CD14-positive monocyte (primary cell): ENCODE data around the gene TAS1R3. TPM values are rescaled to one million over a fixed set of nuclear protein-coding genes. Genes with fewer than 3 reads are reported as not detected.

Experiments used
- DNase-seq, 3 donors: peaks; one replicate each; pipeline ENCODE4 v3.0.0-alpha.2; 2011 to 2022
- H2AFZ ChIP-seq: 2 replicates; pipeline ENCODE4 v1.6.0; 2012; ENCODE audit warnings: mild to moderate bottlenecking, low read depth, low read length, inconsistent platforms; ENCODE audit not compliant: insufficient read depth, poor library complexity, severe bottlenecking
- H3K27ac ChIP-seq, 2 donors: 1 replicate in 1 of 2; 2 replicates in 1 of 2; pipeline ENCODE4 v1.5.1; 2012 to 2013; ENCODE audit warnings: low read length in 2 of 2, control low read depth in 1 of 2, inconsistent platforms in 1 of 2, low read depth in 1 of 2, mild to moderate bottlenecking in 1 of 2
- H3K27me3 ChIP-seq, 2 donors: one replicate each; pipeline versions ENCODE4 v1.6.0 to v1.6.1; 2011 to 2013; ENCODE audit warnings: low read length in 2 of 2; ENCODE audit not compliant: control insufficient read depth in 2 of 2, insufficient read depth in 2 of 2
- H3K36me3 ChIP-seq, 2 donors: replicated peaks in 1 of 2; 1 replicate in 1 of 2; 2 replicates in 1 of 2; pipeline versions ENCODE4 v1.5.1 to v1.6.1; 2012 to 2013; ENCODE audit warnings: low read length in 2 of 2, control low read depth in 1 of 2, inconsistent platforms in 1 of 2, mild to moderate bottlenecking in 1 of 2; ENCODE audit not compliant: insufficient read depth in 2 of 2, control insufficient read depth in 1 of 2
- H3K4me1 ChIP-seq, 2 donors: 1 replicate in 1 of 2; 2 replicates in 1 of 2; pipeline versions ENCODE4 v1.5.1 to v1.6.1; 2012 to 2013; ENCODE audit warnings: low read length in 2 of 2, control low read depth in 1 of 2, inconsistent platforms in 1 of 2, mild to moderate bottlenecking in 1 of 2, moderate library complexity in 1 of 2; ENCODE audit not compliant: insufficient read depth in 2 of 2, control insufficient read depth in 1 of 2
- H3K4me2 ChIP-seq: replicated peaks from 2 replicates; pipeline ENCODE3; 2012; ENCODE audit warnings: low read length, moderate library complexity, mild to moderate bottlenecking; ENCODE audit not compliant: poor library complexity, severe bottlenecking; ENCODE audit errors: extremely low read depth
- H3K4me3 ChIP-seq, 3 experiments: fragments of 200-600 bp in 1 of 3; sonication (generic) in 1 of 3; replicated peaks in 1 of 3; 1 replicate in 2 of 3; 2 replicates in 1 of 3; pipeline ENCODE4 v1.5.1; 2011 to 2013; ENCODE audit warnings: low read length in 3 of 3, mild to moderate bottlenecking in 3 of 3, control low read depth in 2 of 3, low read depth in 2 of 3, inconsistent platforms in 1 of 3, moderate library complexity in 1 of 3
- H3K79me2 ChIP-seq: 2 replicates; pipeline ENCODE4 v1.6.0; 2012; ENCODE audit warnings: mild to moderate bottlenecking, control low read depth, inconsistent platforms, low read length, moderate library complexity; ENCODE audit not compliant: insufficient read depth
- H3K9ac ChIP-seq: 2 replicates; pipeline ENCODE4 v1.6.0; 2017; ENCODE audit warnings: low read length, mild to moderate bottlenecking; ENCODE audit not compliant: insufficient read depth, poor library complexity, severe bottlenecking
- H3K9me3 ChIP-seq, 2 donors: replicated peaks in 1 of 2; 1 replicate in 1 of 2; 2 replicates in 1 of 2; pipeline versions ENCODE4 v1.5.1 to v1.6.1; 2012 to 2013; ENCODE audit warnings: low read length in 2 of 2, control low read depth in 1 of 2; ENCODE audit not compliant: control insufficient read depth in 1 of 2, insufficient read depth in 1 of 2
- H4K20me1 ChIP-seq: 2 replicates; pipeline ENCODE4 v1.6.0; 2012; ENCODE audit warnings: mild to moderate bottlenecking, low read length, control low read depth, moderate library complexity; ENCODE audit not compliant: insufficient read depth
- H3K27ac Mint-ChIP-seq, 7 donors: one replicate each; pipeline ENCODE4 v1.8.0; 2020; ENCODE audit warnings: mild to moderate bottlenecking in 7 of 7, mixed read lengths in 7 of 7, moderate library complexity in 6 of 7, inconsistent platforms in 2 of 7
- H3K27me3 Mint-ChIP-seq, 3 donors: one replicate each; pipeline ENCODE4 v1.8.0; 2021 to 2022; ENCODE audit warnings: low read depth in 3 of 3, mild to moderate bottlenecking in 3 of 3, mixed read lengths in 3 of 3, moderate library complexity in 3 of 3, inconsistent platforms in 1 of 3
- H3K36me3 Mint-ChIP-seq, 2 donors: one replicate each; pipeline ENCODE4 v1.8.0; 2020; ENCODE audit warnings: mixed read lengths in 2 of 2, inconsistent platforms in 1 of 2, mild to moderate bottlenecking in 1 of 2
- H3K4me1 Mint-ChIP-seq: one replicate; pipeline ENCODE4 v1.8.0; 2020; ENCODE audit warnings: mild to moderate bottlenecking, mixed read lengths
- H3K4me3 Mint-ChIP-seq, 2 donors: one replicate each; pipeline ENCODE4 v1.8.0; 2020; ENCODE audit warnings: mild to moderate bottlenecking in 2 of 2, mixed read lengths in 2 of 2, moderate library complexity in 1 of 2
- H3K9me3 Mint-ChIP-seq, 7 donors: one replicate each; pipeline ENCODE4 v1.8.0; 2020 to 2022; ENCODE audit warnings: mixed read lengths in 7 of 7, mild to moderate bottlenecking in 6 of 7, moderate library complexity in 6 of 7, inconsistent platforms in 2 of 7
- WGBS: methylation state at CpG from one replicate; pipeline ENCODE4 v1.1.5; 2013; ENCODE audit warnings: missing lambda C conversion rate; ENCODE audit not compliant: insufficient coverage; 5-methylcytosine and 5-hydroxymethylcytosine counted together
- intact Hi-C, 2 donors: fragments of 100-400 bp; cut with micrococcal nuclease; formaldehyde crosslinking; loops; one replicate each; pipeline versions ENCODE4 v1.15.0 to v1.15.1; 2023
- polyA plus RNA-seq, 3 donors: library from polyadenylated mRNA; depleted of rRNA in 1 of 3; unstranded in 2 of 3; stranded (reverse) in 1 of 3; fragments of 300-500 nt in 2 of 3; fragments of >200 nt in 1 of 3; fragmentation: Illumina TruSeq in 2 of 3; gene quantifications; 1 replicate in 2 of 3; 2 replicates in 1 of 3; pipeline ENCODE4 v1.2.3, GENCODE V29; 2012 to 2021
- TF ChIP-seq, protein P1 (sequence below): fragments of 200-600 bp; IDR thresholded peaks from one replicate; pipeline ENCODE4 v1.8.0; 2022; ENCODE audit warnings: antibody characterized with exemption, mild to moderate bottlenecking

The TAS1R3 gene
- polyA plus RNA-seq, 3 donors: 0.45 TPM; not detected in 2

DNA sequence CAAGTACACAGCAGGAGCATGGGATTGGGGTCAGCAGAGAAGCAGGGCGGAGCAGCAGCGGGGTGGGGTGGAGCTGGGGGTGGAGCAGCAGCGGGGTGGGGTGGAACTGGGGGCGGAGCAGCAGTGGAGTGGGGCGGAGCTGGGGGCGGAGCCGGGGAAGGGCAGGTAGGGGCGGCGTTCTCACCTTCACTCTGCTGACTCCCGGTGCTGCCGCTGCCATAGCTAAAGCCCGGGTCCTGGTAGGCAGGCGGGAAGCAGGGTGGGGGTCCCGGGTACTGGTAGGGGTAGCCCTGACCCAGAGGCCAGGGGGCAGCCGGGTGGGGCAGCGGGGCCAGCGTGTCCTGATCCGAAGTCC lies 6.7 kb downstream of the TAS1R3 start:
- H3K9me3 Mint-ChIP-seq: peaks cover 0 to 1% (median 0%) of the 10 kb centered on the region in 7 donors
- H3K36me3 Mint-ChIP-seq: peaks cover 21 to 44% of the 10 kb centered on the region in 2 donors
- H3K4me1 Mint-ChIP-seq: no peaks in the 10 kb centered on the region
- Histone ChIP-seq H3K4me1 (no peaks in the 10 kb centered on the region), H2AFZ (no peak overlapping the region), H3K36me3 (peaks cover 9 to 29% of the 10 kb centered on the region in 2 donors), H3K4me3 (no peak overlapping the region), H3K27me3 (no peaks in the 10 kb centered on the region), H3K27ac (no peak overlapping the region), H3K4me2 (no peak overlapping the region), H4K20me1 (peaks cover 9% of the 10 kb centered on the region), H3K9me3 (no peaks in the 10 kb centered on the region), H3K9ac (no peak overlapping the region), H3K79me2 (no peaks in the 10 kb centered on the region)
- no peak overlapping the region for H3K27ac Mint-ChIP-seq
- TF ChIP-seq, protein P1, sequence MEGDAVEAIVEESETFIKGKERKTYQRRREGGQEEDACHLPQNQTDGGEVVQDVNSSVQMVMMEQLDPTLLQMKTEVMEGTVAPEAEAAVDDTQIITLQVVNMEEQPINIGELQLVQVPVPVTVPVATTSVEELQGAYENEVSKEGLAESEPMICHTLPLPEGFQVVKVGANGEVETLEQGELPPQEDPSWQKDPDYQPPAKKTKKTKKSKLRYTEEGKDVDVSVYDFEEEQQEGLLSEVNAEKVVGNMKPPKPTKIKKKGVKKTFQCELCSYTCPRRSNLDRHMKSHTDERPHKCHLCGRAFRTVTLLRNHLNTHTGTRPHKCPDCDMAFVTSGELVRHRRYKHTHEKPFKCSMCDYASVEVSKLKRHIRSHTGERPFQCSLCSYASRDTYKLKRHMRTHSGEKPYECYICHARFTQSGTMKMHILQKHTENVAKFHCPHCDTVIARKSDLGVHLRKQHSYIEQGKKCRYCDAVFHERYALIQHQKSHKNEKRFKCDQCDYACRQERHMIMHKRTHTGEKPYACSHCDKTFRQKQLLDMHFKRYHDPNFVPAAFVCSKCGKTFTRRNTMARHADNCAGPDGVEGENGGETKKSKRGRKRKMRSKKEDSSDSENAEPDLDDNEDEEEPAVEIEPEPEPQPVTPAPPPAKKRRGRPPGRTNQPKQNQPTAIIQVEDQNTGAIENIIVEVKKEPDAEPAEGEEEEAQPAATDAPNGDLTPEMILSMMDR: no peak
- DNase-seq: no peak
- H3K27me3 Mint-ChIP-seq: peaks cover 0 to 6% (median 0%) of the 10 kb centered on the region in 3 donors
- H3K4me3 Mint-ChIP-seq: no peak overlapping the region
- intact Hi-C loops: no loop called here
- 98% methylated on average over 16 of the region's 18 CpGs for WGBS

DNA sequence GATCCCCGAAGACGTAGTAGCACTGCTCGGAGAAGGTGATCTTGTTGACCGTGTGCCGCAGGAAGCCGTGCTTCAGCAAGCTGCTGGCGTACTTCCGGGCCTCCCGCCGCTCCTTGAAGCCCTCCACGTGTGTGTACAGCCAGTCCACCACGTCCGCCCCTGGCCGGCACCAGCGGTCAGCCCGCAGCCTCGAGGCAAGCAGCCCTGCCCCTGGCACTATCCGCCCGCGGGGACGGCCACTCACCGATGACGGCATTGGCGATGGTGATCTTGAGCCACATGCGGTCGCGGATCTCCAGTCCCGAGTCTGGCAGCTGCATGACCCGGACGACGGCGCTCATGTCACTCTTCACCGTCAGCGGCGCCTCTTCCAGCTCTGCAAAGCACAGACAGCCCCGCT lies 7.2 kb downstream of the TAS1R3 start:
- Histone ChIP-seq H3K4me2 (no peak overlapping the region), H3K9ac (no peak overlapping the region), H3K27ac (no peak overlapping the region), H3K79me2 (no peaks in the 10 kb centered on the region), H3K9me3 (no peaks in the 10 kb centered on the region), H2AFZ (no peak overlapping the region), H3K36me3 (peaks cover 9 to 29% of the 10 kb centered on the region in 2 donors), H3K4me1 (no peaks in the 10 kb centered on the region), H3K27me3 (no peaks in the 10 kb centered on the region), H4K20me1 (peaks cover 11% of the 10 kb centered on the region), H3K4me3 (no peak overlapping the region)
- peaks cover 0 to 1% (median 0%) of the 10 kb centered on the region in 7 donors for H3K9me3 Mint-ChIP-seq
- DNase-seq: no peak
- TF ChIP-seq, protein P1: no peak
- H3K36me3 Mint-ChIP-seq: peaks cover 21 to 44% of the 10 kb centered on the region in 2 donors
- H3K4me3 Mint-ChIP-seq: no peak overlapping the region
- intact Hi-C loops: no loop called here
- H3K4me1 Mint-ChIP-seq: no peaks in the 10 kb centered on the region
- no peak overlapping the region for H3K27ac Mint-ChIP-seq
- peaks cover 0 to 6% (median 0%) of the 10 kb centered on the region in 3 donors for H3K27me3 Mint-ChIP-seq
- WGBS: 96% methylated on average over 36 of the region's 36 CpGs
